Measurements from ENCODE around the gene PPP5C.

DNA sequence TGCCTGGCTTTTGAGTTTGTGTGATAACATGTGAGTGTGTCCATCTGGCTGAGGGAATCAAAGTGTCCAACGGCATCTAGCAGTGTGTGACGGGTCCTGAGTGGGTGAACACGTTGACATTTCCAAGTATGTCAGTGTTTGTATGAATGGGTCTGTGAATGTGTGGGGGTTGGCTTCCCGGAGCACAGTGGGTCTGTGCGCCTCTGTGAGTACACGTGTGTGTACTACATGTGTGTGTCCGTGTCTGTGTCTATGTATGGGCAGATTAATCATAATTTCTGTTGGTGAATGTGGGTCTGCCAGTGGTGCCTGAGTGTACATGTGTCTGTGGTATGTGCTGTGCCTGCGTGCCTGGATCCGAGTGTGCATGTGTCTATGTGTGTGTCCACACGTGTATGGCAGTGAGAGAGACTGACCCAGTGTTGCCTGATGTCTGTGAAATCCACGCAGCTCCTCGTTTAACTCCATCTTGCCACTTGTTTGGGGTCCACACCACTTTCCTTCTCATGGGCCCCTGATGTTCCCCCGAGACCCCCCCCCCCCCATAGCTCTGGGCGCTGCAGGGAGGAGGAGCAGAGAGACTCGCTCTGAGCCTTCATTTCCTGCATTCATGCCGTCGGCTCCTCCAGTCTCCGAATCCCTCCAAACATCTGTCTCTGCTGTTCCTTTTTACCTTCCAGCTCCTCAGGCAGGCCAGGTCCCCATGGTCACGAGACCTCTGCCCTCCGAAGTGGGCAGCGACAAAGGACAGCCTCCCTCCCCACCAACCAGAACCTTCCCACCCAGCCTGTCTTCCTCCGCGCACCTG is 61.2 kb downstream of the PPP5C start:
- TF ChIP-seq, protein P1, sequence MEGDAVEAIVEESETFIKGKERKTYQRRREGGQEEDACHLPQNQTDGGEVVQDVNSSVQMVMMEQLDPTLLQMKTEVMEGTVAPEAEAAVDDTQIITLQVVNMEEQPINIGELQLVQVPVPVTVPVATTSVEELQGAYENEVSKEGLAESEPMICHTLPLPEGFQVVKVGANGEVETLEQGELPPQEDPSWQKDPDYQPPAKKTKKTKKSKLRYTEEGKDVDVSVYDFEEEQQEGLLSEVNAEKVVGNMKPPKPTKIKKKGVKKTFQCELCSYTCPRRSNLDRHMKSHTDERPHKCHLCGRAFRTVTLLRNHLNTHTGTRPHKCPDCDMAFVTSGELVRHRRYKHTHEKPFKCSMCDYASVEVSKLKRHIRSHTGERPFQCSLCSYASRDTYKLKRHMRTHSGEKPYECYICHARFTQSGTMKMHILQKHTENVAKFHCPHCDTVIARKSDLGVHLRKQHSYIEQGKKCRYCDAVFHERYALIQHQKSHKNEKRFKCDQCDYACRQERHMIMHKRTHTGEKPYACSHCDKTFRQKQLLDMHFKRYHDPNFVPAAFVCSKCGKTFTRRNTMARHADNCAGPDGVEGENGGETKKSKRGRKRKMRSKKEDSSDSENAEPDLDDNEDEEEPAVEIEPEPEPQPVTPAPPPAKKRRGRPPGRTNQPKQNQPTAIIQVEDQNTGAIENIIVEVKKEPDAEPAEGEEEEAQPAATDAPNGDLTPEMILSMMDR (IDR thresholded peaks at IDR 0.05 in 2 of 3, conservative IDR thresholded peaks at IDR 0.05 in 1 of 3; ENCODE audit: borderline replicate concordance in 1 of 3, insufficient read depth in 1 of 3, low read depth in 2 of 3, low read length in 2 of 3) = no peak
- TF ChIP-seq POLR2A (IDR thresholded peaks at IDR 0.05; ENCODE audit: borderline replicate concordance, extremely low read depth, insufficient read depth, insufficient read length) (no peak), SP1 (IDR thresholded peaks at IDR 0.05; ENCODE audit: low read depth) (no peak), RAD21 (IDR thresholded peaks at IDR 0.05; ENCODE audit: low read depth) (no peak), ZNF274 (IDR thresholded peaks at IDR 0.05; ENCODE audit: low read depth, low read length) (no peak), EGR1 (IDR thresholded peaks at IDR 0.05; ENCODE audit: low read depth) (no peak), POLR2AphosphoS5 (IDR thresholded peaks at IDR 0.05; ENCODE audit: low read depth, low read length) (no peak)
- TF ChIP-seq, protein P2, sequence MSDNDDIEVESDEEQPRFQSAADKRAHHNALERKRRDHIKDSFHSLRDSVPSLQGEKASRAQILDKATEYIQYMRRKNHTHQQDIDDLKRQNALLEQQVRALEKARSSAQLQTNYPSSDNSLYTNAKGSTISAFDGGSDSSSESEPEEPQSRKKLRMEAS (IDR thresholded peaks at IDR 0.05) = no peak

Data from HCT116 (cell line).